RWPE2 (cell line): ENCODE results near the gene NLRX1.
"Not testable (repeated sequence)": the region's sequence is repeated elsewhere in the genome, so short reads cannot be mapped to it uniquely, and the experiment has no call there.

Source experiments
- ATAC-seq: fragments of 200-7000 bp; cut with Tn5 transposase; 3 replicates; pipeline ENCODE4 v1.9.1; 2021; ENCODE audit warnings: low read depth
- DNase-seq: peaks from one replicate; pipeline ENCODE4 v3.0.0-alpha.2; 2020; ENCODE audit warnings: low spot score
- H3K27ac ChIP-seq: fragments of 450-650 bp; 2 replicates; pipeline ENCODE4 v1.5.1; 2017; ENCODE audit warnings: mild to moderate bottlenecking; ENCODE audit not compliant: poor library complexity, severe bottlenecking
- H3K27me3 ChIP-seq: fragments of 250-450 bp; sonication (Bioruptor Pico); 2 replicates; pipeline ENCODE4 v1.5.1; 2021; ENCODE audit warnings: mild to moderate bottlenecking, moderate library complexity; ENCODE audit not compliant: insufficient read depth, poor library complexity, severe bottlenecking
- H3K36me3 ChIP-seq: fragments of 250-450 bp; sonication (Bioruptor Pico); 2 replicates; pipeline ENCODE4 v1.5.1; 2020; ENCODE audit warnings: low read depth, mild to moderate bottlenecking, moderate library complexity
- H3K4me1 ChIP-seq: fragments of 250-450 bp; sonication (Bioruptor Pico); 2 replicates; pipeline ENCODE4 v1.5.1; 2021; ENCODE audit warnings: mild to moderate bottlenecking, moderate library complexity; ENCODE audit not compliant: insufficient read depth, poor library complexity, severe bottlenecking
- H3K4me3 ChIP-seq: fragments of 250-450 bp; sonication (Bioruptor Pico); 2 replicates; pipeline ENCODE4 v1.5.1; 2021; ENCODE audit warnings: mild to moderate bottlenecking, moderate library complexity; ENCODE audit not compliant: severe bottlenecking
- H3K9me3 ChIP-seq: fragments of 250-450 bp; sonication (Bioruptor Pico); 2 replicates; pipeline ENCODE4 v1.5.1; 2021; ENCODE audit warnings: mild to moderate bottlenecking, moderate library complexity; ENCODE audit not compliant: severe bottlenecking
- TF ChIP-seq, protein P1 (sequence below): fragments of 450-650 bp; IDR thresholded peaks from one replicate; pipeline ENCODE4 v1.5.1; 2017; ENCODE audit warnings: mild to moderate bottlenecking, moderate library complexity; ENCODE audit not compliant: poor library complexity, severe bottlenecking

NLRX1 gene

DNA sequence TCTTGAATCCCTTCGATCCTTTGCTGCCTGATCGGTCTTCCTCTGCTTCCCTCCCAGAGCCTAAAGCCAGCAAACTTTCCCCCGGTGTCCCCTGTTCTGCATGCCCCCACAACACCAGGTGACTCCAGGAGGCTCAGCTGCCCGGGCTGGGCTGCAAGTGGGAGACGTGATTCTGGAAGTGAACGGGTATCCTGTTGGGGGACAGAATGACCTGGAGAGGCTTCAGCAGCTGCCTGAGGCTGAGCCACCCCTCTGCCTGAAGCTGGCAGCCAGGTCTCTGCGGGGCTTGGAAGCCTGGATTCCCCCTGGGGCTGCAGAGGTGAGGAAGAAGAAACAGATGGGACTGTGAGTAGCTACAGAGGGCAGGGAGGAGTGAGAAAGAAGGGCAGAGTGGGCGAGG, 20.4 kb downstream of the NLRX1 start:
- TF ChIP-seq, protein P1, sequence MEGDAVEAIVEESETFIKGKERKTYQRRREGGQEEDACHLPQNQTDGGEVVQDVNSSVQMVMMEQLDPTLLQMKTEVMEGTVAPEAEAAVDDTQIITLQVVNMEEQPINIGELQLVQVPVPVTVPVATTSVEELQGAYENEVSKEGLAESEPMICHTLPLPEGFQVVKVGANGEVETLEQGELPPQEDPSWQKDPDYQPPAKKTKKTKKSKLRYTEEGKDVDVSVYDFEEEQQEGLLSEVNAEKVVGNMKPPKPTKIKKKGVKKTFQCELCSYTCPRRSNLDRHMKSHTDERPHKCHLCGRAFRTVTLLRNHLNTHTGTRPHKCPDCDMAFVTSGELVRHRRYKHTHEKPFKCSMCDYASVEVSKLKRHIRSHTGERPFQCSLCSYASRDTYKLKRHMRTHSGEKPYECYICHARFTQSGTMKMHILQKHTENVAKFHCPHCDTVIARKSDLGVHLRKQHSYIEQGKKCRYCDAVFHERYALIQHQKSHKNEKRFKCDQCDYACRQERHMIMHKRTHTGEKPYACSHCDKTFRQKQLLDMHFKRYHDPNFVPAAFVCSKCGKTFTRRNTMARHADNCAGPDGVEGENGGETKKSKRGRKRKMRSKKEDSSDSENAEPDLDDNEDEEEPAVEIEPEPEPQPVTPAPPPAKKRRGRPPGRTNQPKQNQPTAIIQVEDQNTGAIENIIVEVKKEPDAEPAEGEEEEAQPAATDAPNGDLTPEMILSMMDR, result no peak

GRCh38 chr11:119189393-119189792, 20.9 kb downstream of the NLRX1 start:
- ATAC-seq (peak; percentile 21; the same call in 1 of the 3 replicates), DNase-seq (no peak)
- TF ChIP-seq, protein P1, result no peak
- no peaks in the 10 kb centered on the region for H3K9me3 ChIP-seq
- H3K4me3 ChIP-seq, result no peak overlapping the region
- no peak overlapping the region for H3K27ac ChIP-seq
- H3K27me3 ChIP-seq, result no peaks in the 10 kb centered on the region
- H3K36me3 ChIP-seq, result no peaks in the 10 kb centered on the region
- no peaks in the 10 kb centered on the region for H3K4me1 ChIP-seq

More for the DNA sequence above, 20.4 kb downstream of the NLRX1 start:
- Histone ChIP-seq H3K36me3 (no peaks in the 10 kb centered on the region), H3K27ac (no peak overlapping the region), H3K4me3 (no peak overlapping the region), H3K27me3 (no peaks in the 10 kb centered on the region), H3K9me3 (no peaks in the 10 kb centered on the region), H3K4me1 (no peaks in the 10 kb centered on the region)
- ATAC-seq (no peak), DNase-seq (no peak)

- Histone ChIP-seq H3K27ac (no peak overlapping the region), H3K4me1 (no peaks in the 10 kb centered on the region), H3K36me3 (no peaks in the 10 kb centered on the region), H3K9me3 (no peaks in the 10 kb centered on the region), H3K27me3 (no peaks in the 10 kb centered on the region), H3K4me3 (no peak overlapping the region)
- DNase-seq, result no peak
- TF ChIP-seq, protein P1, result no peak
- ATAC-seq, result no peak
These were observed 22.0 kb downstream of the NLRX1 start for GRCh38 chr11:119190531-119190930.

DNA sequence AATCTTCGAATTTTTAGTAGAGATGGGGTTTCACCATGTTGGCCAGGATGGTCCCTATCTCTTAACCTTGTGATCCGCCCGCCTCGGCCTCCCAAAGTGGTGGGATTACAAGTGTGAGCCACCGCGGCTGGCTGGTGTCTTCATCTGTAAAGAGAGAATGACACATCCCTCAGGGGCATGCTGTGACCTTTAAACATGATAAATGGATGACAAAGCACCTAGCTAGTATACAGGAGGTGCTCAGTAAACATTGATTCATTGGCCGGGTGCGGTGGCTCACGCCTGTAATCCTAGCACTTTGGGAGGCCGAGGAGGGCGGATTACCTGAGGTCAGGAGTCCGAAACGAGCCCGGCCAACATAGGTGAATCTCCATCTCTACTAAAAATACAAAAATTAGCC, 22.7 kb downstream of the NLRX1 start:
- H3K36me3 ChIP-seq, H3K27me3 ChIP-seq, H3K9me3 ChIP-seq, DNase-seq, ATAC-seq, H3K4me1 ChIP-seq, H3K4me3 ChIP-seq, H3K27ac ChIP-seq: not testable (repeated sequence)

DNA sequence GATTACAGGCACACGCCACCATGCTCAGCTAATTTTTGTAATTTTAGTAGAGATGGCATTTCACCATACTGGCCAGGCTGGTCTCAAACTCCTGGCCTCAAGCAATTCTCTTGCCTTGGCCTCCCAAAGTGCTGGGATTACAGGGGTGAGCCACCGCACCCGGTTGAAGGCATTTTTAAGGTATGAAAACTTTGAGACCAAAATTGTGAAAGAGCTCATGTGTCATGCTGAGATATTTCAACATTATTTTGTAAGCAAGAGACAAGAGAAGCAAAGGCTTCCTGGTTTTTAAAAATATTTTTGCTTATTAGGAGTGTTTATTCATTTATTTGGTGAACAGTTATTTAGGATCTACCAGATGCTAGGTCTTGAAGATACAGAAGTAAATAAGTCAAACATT, 23.6 kb downstream of the NLRX1 start:
- TF ChIP-seq, protein P1, result no peak
- DNase-seq (no peak), ATAC-seq (no peak)
- H3K27me3 ChIP-seq, result no peaks in the 10 kb centered on the region
- no peak overlapping the region for H3K27ac ChIP-seq
- H3K9me3 ChIP-seq, result no peaks in the 10 kb centered on the region
- H3K4me3 ChIP-seq, result no peak overlapping the region
- H3K36me3 ChIP-seq, result no peaks in the 10 kb centered on the region
- H3K4me1 ChIP-seq, result no peaks in the 10 kb centered on the region
